Esophagus squamous epithelium (tissue), 4 donors: ENCODE results near the gene DLGAP1.

Experiments
- CTCF ChIP-seq, 6 experiments: fragments of 450-650 bp in 4 of 6; fragments of 200-600 bp in 2 of 6; sonication (generic) in 2 of 6; IDR thresholded peaks; one replicate each; pipeline ENCODE4 v1.5.1; 2016 to 2019; ENCODE audit warnings: antibody characterized with exemption in 6 of 6, mild to moderate bottlenecking in 4 of 6, moderate library complexity in 4 of 6
- POLR2A ChIP-seq, 4 donors: fragments of 450-650 bp; IDR thresholded peaks; one replicate each; pipeline ENCODE4 v1.6.1; 2017; ENCODE audit warnings: antibody characterized with exemption in 4 of 4, mild to moderate bottlenecking in 4 of 4, moderate library complexity in 3 of 4

DNA sequence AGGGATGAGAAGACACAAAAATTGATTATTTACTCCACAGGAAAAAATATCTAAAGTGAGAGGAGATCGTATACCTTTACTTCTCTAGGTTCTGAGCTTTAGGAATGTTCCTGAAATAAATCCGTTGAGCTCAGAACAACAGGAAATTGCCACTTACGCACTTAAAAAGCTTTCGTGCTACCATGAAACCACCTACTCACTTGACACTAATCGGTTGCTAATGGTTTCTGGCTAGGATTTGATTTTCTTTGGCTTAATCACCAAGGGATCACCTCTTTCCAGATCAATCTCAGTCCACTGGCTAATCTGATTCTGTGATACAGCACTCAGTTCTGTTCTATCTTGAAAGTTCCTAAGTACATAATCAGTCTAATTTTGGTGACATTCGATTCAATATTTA lies 419.6 kb downstream of the DLGAP1 start:
- no peak for TF ChIP-seq POLR2A (IDR thresholded peaks at IDR 0.05)
- TF ChIP-seq CTCF (IDR thresholded peaks at IDR 0.05) = no peak
